Stimulated activated CD4-positive, alpha-beta T cell treated with anti-CD3 and anti-CD28 coated beads, Interleukin-1b, Interleukin-23, amount 100 ng/mL, for 48 hours (primary cell): ENCODE results near the gene MVB12B.

Source experiments
- DNase-seq: peaks from one replicate; pipeline ENCODE4 v3.0.0-alpha.2; 2020

MVB12B gene

GRCh38 chr9:126508928-126509327, 182.3 kb downstream of the MVB12B start:
- no peak for DNase-seq

- DNase-seq: no peak
Measured at GRCh38 chr9:126509718-126510117, 183.1 kb downstream of the MVB12B start.

- no peak for DNase-seq
Measured at GRCh38 chr9:126510564-126510963, 183.9 kb downstream of the MVB12B start.

- DNase-seq: no peak
Measured at GRCh38 chr9:126511411-126511810, 184.8 kb downstream of the MVB12B start.

- no peak for DNase-seq
Measured at GRCh38 chr9:126513159-126514036, 186.8 kb downstream of the MVB12B start.

GRCh38 chr9:126514037-126514821, 187.6 kb downstream of the MVB12B start:
- peak; percentile 43 for DNase-seq

GRCh38 chr9:126515001-126515872, 188.6 kb downstream of the MVB12B start:
- no peak for DNase-seq

- DNase-seq: no peak
Measured at GRCh38 chr9:126515873-126516505, 189.4 kb downstream of the MVB12B start.

GRCh38 chr9:126516561-126516935, 189.9 kb downstream of the MVB12B start:
- DNase-seq: no peak

GRCh38 chr9:126516936-126517832, 190.6 kb downstream of the MVB12B start:
- peak; percentile 64 for DNase-seq

GRCh38 chr9:126517833-126518356, 191.3 kb downstream of the MVB12B start:
- no peak for DNase-seq

GRCh38 chr9:126518763-126519162, 192.1 kb downstream of the MVB12B start:
- DNase-seq: no peak

GRCh38 chr9:126519660-126520420, 193.2 kb downstream of the MVB12B start:
- peak; percentile 19 for DNase-seq

GRCh38 chr9:126520453-126520852, 193.8 kb downstream of the MVB12B start:
- no peak for DNase-seq

GRCh38 chr9:126521089-126521488, 194.5 kb downstream of the MVB12B start:
- no peak for DNase-seq

- no peak for DNase-seq
Measured at GRCh38 chr9:126521551-126521950, 194.9 kb downstream of the MVB12B start.

- no peak for DNase-seq
Measured at GRCh38 chr9:126521976-126522590, 195.5 kb downstream of the MVB12B start.

- DNase-seq: no peak
Measured at GRCh38 chr9:126522612-126523356, 196.2 kb downstream of the MVB12B start.

GRCh38 chr9:126523611-126524111, 197.0 kb downstream of the MVB12B start:
- DNase-seq: peak; percentile 49
